HL-60 (cell line): ENCODE measurements around the gene CD14.
"Not testable (repeated sequence)": the region's sequence is repeated elsewhere in the genome, so short reads cannot be mapped to it uniquely, and the experiment has no call there.

ENCODE experiments used
- DNase-seq, 2 experiments: peaks; one replicate each; pipeline ENCODE4 v3.0.0-alpha.2; 2010 to 2020; ENCODE audit warnings: low read depth in 1 of 2, low spot score in 1 of 2
- H3K27ac ChIP-seq: fragments of 250-450 bp; sonication (Bioruptor Pico); replicated peaks from 2 replicates; pipeline ENCODE4 v1.5.1; 2020; ENCODE audit warnings: mild to moderate bottlenecking, moderate library complexity
- H3K27me3 ChIP-seq: fragments of 250-450 bp; sonication (Bioruptor Pico); 2 replicates; pipeline ENCODE4 v1.5.1; 2021; ENCODE audit warnings: mild to moderate bottlenecking, moderate library complexity; ENCODE audit not compliant: insufficient read depth, poor library complexity, severe bottlenecking
- H3K4me3 ChIP-seq: replicated peaks from 2 replicates; pipeline ENCODE4 v1.5.1; 2011; ENCODE audit warnings: mild to moderate bottlenecking, control low read depth, low read length; ENCODE audit not compliant: insufficient read depth
- CTCF ChIP-seq: IDR thresholded peaks from one replicate; pipeline ENCODE4 v1.5.1; 2011; ENCODE audit warnings: low read length, control low read depth, inconsistent platforms; ENCODE audit not compliant: insufficient read depth
- GABPA ChIP-seq: IDR thresholded peaks from 2 replicates; pipeline ENCODE4 v1.6.1; 2012; ENCODE audit warnings: low read depth
- POLR2AphosphoS5 ChIP-seq: IDR thresholded peaks from 2 replicates; pipeline ENCODE4 v1.6.1; 2012; ENCODE audit warnings: low read depth
- SPI1 ChIP-seq: IDR thresholded peaks from 2 replicates; pipeline ENCODE4 v1.6.1; 2012; ENCODE audit warnings: low read depth, mild to moderate bottlenecking, borderline replicate concordance
- TF ChIP-seq, protein P1 (sequence below): IDR thresholded peaks from 2 replicates; pipeline ENCODE4 v1.6.1; 2012; ENCODE audit warnings: low read depth; ENCODE audit not compliant: insufficient replicate concordance

Gene CD14

GRCh38 chr5:140630292-140631035 is 2.5 kb downstream of the CD14 start:
- TF ChIP-seq, protein P1, sequence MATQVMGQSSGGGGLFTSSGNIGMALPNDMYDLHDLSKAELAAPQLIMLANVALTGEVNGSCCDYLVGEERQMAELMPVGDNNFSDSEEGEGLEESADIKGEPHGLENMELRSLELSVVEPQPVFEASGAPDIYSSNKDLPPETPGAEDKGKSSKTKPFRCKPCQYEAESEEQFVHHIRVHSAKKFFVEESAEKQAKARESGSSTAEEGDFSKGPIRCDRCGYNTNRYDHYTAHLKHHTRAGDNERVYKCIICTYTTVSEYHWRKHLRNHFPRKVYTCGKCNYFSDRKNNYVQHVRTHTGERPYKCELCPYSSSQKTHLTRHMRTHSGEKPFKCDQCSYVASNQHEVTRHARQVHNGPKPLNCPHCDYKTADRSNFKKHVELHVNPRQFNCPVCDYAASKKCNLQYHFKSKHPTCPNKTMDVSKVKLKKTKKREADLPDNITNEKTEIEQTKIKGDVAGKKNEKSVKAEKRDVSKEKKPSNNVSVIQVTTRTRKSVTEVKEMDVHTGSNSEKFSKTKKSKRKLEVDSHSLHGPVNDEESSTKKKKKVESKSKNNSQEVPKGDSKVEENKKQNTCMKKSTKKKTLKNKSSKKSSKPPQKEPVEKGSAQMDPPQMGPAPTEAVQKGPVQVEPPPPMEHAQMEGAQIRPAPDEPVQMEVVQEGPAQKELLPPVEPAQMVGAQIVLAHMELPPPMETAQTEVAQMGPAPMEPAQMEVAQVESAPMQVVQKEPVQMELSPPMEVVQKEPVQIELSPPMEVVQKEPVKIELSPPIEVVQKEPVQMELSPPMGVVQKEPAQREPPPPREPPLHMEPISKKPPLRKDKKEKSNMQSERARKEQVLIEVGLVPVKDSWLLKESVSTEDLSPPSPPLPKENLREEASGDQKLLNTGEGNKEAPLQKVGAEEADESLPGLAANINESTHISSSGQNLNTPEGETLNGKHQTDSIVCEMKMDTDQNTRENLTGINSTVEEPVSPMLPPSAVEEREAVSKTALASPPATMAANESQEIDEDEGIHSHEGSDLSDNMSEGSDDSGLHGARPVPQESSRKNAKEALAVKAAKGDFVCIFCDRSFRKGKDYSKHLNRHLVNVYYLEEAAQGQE = no peak
- TF ChIP-seq POLR2AphosphoS5 (no peak), GABPA (no peak), SPI1 (no peak), CTCF (no peak)
- no peak for DNase-seq
- Histone ChIP-seq H3K4me3 (no peak overlapping the region; the same call in 1 of the 2 replicates), H3K27me3 (no peaks in the 10 kb centered on the region), H3K27ac (peak overlapping the region; percentile 49)

DNA sequence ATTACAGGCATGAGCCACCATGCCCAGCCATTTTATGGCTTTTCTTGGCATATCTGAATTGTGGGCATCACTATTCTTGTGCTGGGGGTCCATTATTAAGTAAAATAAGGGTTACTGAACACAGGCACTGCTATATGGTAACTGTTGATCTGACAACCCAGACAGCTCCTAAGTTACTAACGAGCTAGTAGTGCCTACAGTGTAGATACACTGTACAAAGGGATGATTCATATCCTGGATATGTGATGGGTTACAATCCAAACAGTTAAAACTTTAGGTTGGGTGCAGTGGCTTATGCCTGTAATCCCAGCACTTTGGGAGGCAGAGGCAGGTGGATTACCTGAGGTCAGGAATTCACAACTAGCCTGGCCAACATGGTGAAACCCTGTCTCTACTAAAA is 4.3 kb downstream of the CD14 start:
- no peak overlapping the region for H3K4me3 ChIP-seq
- TF ChIP-seq SPI1 = no peak
- no peak for TF ChIP-seq CTCF
- no peak for TF ChIP-seq POLR2AphosphoS5
- DNase-seq = no peak
- H3K27me3 ChIP-seq = no peaks in the 10 kb centered on the region
- no peak overlapping the region for H3K27ac ChIP-seq

DNA sequence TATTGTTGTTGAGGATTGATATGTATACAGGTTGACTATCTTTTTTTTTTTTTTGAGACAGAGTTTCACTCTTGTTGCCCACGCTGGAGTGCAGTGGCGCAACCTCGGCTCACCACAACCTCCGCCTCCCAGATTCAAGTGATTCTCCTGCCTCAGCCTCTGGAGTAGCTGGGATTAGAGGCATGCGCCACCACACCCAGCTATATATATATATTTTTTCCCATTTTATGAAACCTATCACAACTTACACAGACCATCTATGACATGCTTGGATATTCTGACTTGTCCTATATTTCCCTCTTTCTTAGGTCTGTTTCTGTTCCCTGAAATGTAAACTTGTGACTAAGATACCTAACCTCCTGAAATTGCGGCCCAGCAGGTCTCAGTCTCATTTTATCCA is 5.0 kb downstream of the CD14 start:
- no peak overlapping the region for H3K4me3 ChIP-seq
- TF ChIP-seq, protein P1 = no peak
- no peak for TF ChIP-seq GABPA
- no peak for TF ChIP-seq POLR2AphosphoS5
- no peak for TF ChIP-seq CTCF
- TF ChIP-seq SPI1 = no peak
- no peak overlapping the region for H3K27ac ChIP-seq
- DNase-seq = no peak
- no peaks in the 10 kb centered on the region for H3K27me3 ChIP-seq

DNA sequence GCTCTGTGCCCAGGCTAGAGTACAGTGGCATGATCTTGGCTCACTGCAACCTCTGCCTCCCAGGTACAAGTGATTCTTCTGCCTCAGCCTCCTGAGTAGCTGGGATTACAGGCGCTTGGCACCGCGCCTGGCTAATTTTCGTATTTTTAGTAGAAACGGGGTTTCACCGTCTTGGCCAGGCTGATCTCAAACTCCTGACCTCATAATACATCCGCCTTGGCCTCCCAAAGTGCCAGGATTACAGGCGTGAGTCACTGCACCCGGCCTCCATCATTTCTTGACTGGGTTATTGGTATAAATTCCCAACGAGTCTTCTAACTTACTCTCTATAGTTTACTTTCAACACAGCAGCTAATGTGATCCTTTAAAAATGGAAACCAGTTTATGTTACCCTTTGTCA is 8.1 kb downstream of the CD14 start:
- not testable (repeated sequence) for H3K27ac ChIP-seq, DNase-seq, H3K4me3 ChIP-seq, H3K27me3 ChIP-seq

- not testable (repeated sequence) for H3K4me3 ChIP-seq, H3K27me3 ChIP-seq, DNase-seq, H3K27ac ChIP-seq
These were observed 9.9 kb downstream of the CD14 start for GRCh38 chr5:140623061-140623460.
